Measurements from ENCODE around the gene SUSD4.

DNA sequence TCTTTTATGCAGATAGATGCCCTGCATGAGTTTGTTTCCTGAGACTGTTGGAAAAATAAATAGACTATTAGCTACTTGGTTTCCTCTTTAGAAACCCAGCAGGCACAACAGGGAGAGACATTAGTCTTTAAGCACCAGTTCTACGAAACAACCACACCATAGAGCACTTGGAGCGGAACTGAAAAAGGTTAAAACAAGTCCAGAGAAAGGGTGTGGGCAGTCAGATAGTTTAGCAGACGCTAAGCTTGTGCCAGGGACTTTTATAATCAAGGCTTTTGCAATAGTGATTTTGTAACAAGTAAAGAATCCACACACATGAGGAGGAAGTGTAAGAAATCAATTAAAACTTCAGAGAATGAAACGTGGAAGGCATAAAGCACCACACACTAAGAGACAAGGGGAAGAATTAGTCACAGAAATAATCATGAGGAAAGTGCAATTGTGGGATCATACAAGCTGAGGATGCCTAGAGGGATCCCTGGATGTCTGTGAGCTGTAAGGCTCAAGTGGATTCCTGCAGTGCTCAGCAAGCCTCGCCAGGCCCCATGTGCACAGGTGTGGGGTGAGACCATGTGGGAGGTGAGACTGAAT lies 183.2 kb downstream of the SUSD4 start:
- TF ChIP-seq, protein P1, sequence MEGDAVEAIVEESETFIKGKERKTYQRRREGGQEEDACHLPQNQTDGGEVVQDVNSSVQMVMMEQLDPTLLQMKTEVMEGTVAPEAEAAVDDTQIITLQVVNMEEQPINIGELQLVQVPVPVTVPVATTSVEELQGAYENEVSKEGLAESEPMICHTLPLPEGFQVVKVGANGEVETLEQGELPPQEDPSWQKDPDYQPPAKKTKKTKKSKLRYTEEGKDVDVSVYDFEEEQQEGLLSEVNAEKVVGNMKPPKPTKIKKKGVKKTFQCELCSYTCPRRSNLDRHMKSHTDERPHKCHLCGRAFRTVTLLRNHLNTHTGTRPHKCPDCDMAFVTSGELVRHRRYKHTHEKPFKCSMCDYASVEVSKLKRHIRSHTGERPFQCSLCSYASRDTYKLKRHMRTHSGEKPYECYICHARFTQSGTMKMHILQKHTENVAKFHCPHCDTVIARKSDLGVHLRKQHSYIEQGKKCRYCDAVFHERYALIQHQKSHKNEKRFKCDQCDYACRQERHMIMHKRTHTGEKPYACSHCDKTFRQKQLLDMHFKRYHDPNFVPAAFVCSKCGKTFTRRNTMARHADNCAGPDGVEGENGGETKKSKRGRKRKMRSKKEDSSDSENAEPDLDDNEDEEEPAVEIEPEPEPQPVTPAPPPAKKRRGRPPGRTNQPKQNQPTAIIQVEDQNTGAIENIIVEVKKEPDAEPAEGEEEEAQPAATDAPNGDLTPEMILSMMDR (IDR thresholded peaks at IDR 0.05), result no peak
- TF ChIP-seq POLR2A (IDR thresholded peaks at IDR 0.05), result peak; percentile 69

Measured in right lobe of liver (tissue), 4 donors.